WI38 (cell line): Measurements from ENCODE around the gene LRTM1.

ENCODE experiments used
- H3K4me3 ChIP-seq: 2 replicates; pipeline ENCODE4 v1.5.1; 2011; ENCODE audit warnings: low read depth, mild to moderate bottlenecking, control low read depth, low read length
- TF ChIP-seq, protein P1 (sequence below): IDR thresholded peaks from 2 replicates; pipeline ENCODE4 v1.5.1; 2012; ENCODE audit warnings: low read depth, mild to moderate bottlenecking, control low read depth, low read length

The LRTM1 gene

DNA sequence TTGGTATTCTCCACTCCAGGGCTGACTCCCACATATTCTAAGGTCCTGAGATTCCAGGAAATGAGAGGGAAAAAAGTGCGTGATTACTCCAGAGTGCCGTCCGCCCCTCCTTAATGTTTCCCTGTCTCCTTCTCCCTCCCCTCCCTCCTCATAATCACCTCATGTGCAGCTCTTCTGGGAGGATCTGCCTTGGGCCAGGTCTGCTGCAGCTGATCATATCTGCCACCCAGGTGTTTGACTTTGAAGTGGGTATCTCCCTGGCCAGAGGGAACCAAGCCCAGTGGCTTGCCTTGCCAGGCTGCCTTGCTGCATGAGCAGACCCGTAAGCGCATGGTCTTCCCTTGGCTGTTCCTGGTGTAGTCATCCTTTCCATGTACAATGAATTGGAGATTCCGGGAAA lies 28.1 kb upstream of the LRTM1 start:
- H3K4me3 ChIP-seq, result no peak overlapping the region
- TF ChIP-seq, protein P1, sequence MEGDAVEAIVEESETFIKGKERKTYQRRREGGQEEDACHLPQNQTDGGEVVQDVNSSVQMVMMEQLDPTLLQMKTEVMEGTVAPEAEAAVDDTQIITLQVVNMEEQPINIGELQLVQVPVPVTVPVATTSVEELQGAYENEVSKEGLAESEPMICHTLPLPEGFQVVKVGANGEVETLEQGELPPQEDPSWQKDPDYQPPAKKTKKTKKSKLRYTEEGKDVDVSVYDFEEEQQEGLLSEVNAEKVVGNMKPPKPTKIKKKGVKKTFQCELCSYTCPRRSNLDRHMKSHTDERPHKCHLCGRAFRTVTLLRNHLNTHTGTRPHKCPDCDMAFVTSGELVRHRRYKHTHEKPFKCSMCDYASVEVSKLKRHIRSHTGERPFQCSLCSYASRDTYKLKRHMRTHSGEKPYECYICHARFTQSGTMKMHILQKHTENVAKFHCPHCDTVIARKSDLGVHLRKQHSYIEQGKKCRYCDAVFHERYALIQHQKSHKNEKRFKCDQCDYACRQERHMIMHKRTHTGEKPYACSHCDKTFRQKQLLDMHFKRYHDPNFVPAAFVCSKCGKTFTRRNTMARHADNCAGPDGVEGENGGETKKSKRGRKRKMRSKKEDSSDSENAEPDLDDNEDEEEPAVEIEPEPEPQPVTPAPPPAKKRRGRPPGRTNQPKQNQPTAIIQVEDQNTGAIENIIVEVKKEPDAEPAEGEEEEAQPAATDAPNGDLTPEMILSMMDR, result no peak

DNA sequence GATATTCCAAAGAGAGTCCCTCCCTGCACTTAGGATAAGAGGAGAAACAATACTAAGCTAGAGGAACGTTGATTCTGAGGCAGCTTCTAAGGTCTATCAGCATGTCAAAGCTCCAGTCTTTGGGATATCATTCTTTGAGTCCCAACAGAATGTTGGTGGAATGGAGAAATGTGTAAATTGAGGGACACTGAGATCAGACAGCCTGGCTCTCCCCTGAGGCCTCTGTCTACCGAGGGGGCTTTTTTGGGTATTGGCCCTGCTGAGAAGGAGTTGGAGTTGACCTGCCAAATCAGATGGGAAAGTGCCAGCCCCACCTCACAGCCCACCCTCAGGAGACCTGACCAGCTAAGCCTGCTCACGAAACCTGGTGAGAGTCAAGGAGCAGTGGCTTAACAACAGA lies 27.6 kb upstream of the LRTM1 start:
- TF ChIP-seq, protein P1, result no peak
- no peak overlapping the region for H3K4me3 ChIP-seq

DNA sequence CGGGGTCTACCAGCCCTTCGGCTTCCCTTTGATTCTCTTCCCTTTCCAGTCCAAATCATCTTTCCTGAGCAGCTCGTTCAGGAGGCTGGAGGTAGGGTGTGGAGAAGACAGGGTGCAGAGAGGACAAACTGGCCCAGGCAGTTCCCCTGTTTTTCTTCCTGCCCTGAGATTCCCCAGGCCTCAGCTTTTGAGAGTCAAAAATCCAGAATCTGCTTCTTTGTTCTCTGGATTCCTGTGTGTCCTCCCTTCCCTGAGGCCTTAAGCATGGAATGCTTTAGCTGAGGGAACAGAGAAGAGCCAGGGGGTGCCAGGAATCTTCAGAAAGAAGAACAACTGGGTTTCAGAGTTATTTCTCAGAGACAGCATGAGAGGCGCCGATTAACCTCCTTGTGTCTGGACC lies 26.7 kb upstream of the LRTM1 start:
- no peak overlapping the region for H3K4me3 ChIP-seq
- TF ChIP-seq, protein P1, result no peak

DNA sequence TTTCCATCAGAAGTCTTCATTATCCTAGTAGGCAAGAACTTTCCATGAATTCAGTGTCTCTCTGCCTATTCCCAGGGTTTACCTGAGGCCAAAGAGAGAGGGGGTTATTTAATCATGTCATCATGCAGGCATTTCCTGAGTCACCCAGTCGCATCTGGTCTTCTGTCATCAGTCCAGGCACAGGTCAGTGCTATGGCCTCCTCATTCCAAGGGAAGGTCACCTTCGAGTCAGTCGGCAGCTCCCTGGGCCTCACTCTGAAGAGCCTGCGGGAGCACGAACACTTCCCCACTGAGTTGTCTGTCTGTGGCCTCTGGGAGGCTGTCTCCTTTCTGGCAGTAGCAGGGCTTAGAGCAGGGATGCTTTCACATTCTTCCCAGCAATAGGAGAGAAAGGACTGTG lies 26.2 kb upstream of the LRTM1 start:
- TF ChIP-seq, protein P1, result no peak
- H3K4me3 ChIP-seq, result no peak overlapping the region

DNA sequence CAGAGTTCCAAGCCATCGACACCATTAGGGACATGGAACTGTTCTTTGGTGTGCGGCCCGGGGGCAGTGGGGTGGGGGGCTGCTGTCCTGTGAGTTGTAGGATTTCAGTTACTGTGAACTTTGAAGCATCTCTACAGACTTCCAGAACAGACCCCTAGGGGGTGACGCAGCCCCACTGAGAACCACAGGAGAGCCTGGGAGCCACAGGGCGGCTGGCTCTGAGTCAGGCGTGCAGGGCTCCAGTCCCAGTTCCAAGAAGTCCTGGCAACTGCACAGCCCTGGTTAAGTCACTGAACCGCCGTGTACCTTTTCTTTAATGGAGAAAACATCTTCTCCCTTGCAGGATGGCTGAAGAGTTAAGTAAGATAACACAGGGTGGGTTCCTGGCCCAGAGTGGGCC lies 23.5 kb upstream of the LRTM1 start:
- TF ChIP-seq, protein P1, result peak; percentile 83
- no peak overlapping the region for H3K4me3 ChIP-seq

DNA sequence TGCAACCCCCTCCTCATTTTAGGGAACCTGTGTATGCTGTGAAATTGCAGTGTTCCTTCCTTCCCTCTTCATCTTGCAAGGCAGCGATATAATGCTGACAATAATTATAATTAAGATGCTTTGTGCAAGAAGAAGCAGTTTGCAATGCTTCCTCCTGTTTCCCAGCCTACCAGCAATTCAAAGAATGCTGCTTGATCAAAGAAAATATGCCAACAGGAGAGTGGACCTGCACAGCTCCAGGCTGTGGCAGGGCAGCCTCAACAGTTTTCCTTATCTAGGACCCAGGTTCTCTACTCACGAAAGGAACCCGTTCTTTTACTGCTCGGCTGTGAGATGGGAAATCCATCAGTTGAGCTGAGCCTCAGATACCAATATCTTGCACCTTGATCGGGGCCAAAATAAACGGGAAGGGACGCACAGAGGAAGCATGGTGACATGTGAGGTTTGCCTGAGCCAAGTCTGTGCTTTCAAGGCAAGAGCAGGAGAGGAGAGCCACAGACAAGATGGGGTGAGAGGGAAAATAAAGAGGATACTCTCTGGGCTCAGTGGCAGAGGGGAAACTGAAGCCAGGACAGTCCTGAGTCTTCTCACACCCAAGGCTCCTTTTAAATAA lies 22.6 kb upstream of the LRTM1 start:
- TF ChIP-seq, protein P1, result no peak
- no peak overlapping the region for H3K4me3 ChIP-seq

DNA sequence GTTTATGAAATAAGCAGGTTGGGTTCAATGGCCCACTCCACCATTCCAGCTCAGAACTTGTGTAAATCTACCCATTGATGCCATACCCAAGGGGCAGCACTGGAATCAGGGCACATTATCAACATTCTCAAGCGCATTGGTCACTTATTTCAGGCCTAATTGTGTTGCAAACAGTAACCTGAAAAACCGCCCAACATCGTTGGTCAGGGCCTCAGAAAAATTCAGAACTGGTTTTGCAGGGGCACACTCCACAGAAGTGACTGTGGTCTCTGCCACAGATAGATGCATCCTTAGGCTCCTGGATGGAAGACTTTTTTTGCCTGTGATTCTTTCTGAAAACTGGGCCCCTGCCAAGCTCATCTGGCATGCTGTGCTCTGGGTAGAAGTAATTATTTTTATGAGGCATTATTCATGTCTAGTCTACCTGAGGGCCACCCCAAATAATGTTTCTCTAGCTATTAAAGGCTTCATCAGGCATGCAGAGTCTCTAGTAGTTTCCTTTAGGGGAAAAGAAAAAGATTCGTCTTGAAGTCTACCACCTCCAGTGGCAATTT lies 21.7 kb upstream of the LRTM1 start:
- TF ChIP-seq, protein P1, result no peak

More for the DNA sequence above, 21.7 kb upstream of the LRTM1 start:
- no peak overlapping the region for H3K4me3 ChIP-seq
